ENCODE measurements around the gene MPV17L2. TPM values are rescaled to one million over a fixed set of nuclear protein-coding genes. Genes with fewer than 3 reads are reported as not detected.

Gene MPV17L2
- 9.4 and 15.3 TPM in 2 replicates for total RNA-seq

DNA sequence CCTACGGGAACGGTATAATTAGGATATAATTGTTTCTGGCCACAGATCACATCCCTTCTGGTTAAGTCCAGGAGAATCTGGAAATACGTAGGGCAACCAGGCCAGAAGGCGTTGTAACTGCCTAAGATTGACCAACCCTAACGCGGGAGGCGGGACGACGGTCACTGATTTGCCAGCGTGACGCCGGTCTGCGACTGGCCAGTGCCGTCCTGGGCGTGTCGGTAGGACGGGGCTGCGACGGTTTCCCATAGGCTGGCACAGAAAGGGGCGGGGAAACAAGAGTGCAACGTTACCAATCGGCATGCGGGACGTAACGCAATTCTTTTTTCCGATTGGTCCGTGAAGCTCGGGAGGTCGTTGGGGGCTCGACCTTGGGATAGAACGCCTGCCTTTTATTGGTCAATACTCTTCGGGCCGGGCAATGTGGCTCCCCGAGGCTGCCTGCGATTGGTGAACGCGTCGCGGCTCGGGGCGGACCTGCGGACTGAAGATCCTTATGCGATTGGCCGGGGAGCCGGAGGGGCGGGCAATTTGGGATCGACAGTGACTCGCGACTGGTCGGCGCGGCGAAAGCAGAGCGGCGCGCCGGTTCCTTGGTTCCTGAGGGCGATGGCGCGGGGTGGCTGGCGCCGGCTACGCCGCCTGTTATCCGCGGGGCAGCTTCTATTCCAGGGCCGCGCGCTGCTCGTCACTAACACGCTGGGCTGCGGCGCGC lies at the start of gene MPV17L2:
TSS of gene MPV17L2 (plus strand) at position 546 of the 715 bp plus-strand sequence. CDS start at position 610, 64 bp downstream.

GRCh38 chr19:18152817-18153555 lies 40.0 kb upstream of the MPV17L2 start, which contains the start of gene PIK3R2:
Gene PIK3R2 (plus strand): TSS chr19:18153163. CDS start chr19:18155880, 2,717 bp downstream.

DNA sequence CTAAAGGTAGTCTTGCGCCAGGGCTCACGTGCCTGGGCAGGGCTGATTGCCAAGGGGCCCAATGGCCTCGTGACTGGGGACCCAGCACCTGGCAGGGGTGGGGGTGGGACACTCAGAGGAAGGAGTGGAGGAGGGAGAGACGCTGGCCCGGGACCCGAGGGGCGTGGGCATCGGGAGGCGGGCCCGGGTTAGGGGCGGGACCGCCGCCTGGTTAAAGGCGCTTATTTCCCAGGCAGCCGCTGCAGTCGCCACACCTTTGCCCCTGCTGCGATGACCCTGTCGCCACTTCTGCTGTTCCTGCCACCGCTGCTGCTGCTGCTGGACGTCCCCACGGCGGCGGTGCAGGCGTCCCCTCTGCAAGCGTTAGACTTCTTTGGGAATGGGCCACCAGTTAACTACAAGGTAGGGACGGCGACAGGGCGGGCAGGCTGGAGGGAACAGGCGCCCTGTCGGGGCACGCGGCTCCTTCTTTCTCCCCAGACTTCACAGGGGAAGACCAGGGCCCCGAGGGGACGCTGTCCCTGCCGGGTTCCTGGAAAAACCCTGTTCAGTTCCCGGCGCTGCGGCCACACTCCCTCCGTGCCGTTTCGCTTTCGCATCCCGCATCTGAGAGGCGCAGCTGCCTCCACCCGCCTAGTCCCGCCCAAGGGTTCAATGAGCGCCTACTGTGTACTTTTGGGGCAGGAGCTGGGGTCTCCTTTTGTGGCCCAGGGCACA lies 19.3 kb upstream of the MPV17L2 start, which contains the start of gene IFI30:
TSS of gene IFI30 (plus strand) at position 242 of the 717 bp plus-strand sequence. CDS start at position 271, 29 bp downstream.

GRCh38 chr19:18203863-18204393 lies 10.9 kb downstream of the MPV17L2 start, which contains the start of gene RAB3A:
Gene RAB3A (minus strand): TSS chr19:18204042. CDS start chr19:18202740, 1,302 bp downstream.

DNA sequence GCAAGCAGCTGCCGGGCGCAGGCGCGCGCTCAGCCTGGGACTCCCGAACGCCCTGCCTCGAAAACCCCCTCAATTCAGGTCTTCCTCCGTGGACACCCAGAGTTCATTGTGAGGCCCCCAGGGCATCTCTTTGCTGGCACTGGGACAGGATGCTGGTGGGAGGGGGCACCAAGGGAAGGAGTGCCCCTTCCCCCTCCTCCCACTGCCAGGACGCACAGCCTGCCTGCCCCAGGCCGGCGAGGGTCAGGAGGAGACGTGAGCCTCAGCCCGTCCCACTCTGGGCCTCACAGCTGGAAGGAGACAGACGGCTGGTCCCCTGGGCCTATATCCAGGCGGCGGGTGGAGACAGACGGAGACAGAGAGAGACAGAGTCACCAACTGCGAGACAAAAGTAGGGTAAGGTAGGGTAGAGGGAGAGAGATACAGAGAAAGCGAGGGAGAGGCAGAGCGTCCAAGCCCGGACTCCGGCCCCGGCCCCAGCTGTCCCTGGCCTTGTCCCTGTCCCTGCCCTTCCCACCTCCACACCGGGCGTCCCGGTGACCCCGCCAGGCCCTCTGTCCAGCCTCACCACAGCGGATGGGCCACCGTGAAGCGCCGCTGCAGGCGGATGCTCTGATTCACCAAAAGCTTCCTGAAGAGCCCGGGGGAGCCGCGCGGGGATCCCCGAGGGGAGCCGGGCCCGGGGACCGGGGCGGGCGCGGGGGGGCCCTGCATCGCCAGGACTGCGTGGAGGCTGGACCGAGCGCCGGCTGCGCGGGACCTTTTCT lies 32.9 kb downstream of the MPV17L2 start, which contains the start of gene PDE4C:
TSS of gene PDE4C (minus strand) at position 737 of the 767 bp plus-strand sequence. CDS start at position 714, 23 bp downstream.

Other genes starting within 250 kb of the MPV17L2 start
- gene KCNN1, start 226.1 kb upstream of the MPV17L2 start, total RNA-seq, result not detected in 2 replicates
- gene ARRDC2, start 185.0 kb upstream of the MPV17L2 start, total RNA-seq, result 12.0 and 14.3 TPM in 2 replicates
- 0.15 TPM in 1 of 2 replicates, not detected in the other for gene IL12RB1, start 106.3 kb upstream of the MPV17L2 start, total RNA-seq
- 0.30 and 0.32 TPM in 2 replicates for gene MAST3, start 95.4 kb upstream of the MPV17L2 start, total RNA-seq
- 1.6 and 2.3 TPM in 2 replicates for gene PIK3R2, start 40.1 kb upstream of the MPV17L2 start, total RNA-seq
- 3.3 TPM in 1 of 2 replicates, not detected in the other for gene IFI30, start 19.4 kb upstream of the MPV17L2 start, total RNA-seq
- gene RAB3A, start 10.8 kb downstream of the MPV17L2 start, total RNA-seq, result under 0.01 TPM in 1 of 2 replicates, not detected in the other
- gene PDE4C, start 33.2 kb downstream of the MPV17L2 start, total RNA-seq, result 0.15 TPM in 1 of 2 replicates, not detected in the other
- under 0.01 TPM in 2 replicates for gene IQCN, start 81.2 kb downstream of the MPV17L2 start, total RNA-seq
- gene JUND, start 88.4 kb downstream of the MPV17L2 start, total RNA-seq, result 58.8 and 80.2 TPM in 2 replicates
- 128 and 177 TPM in 2 replicates for gene LSM4, start 129.9 kb downstream of the MPV17L2 start, total RNA-seq
- 13.3 and 19.9 TPM in 2 replicates for gene PGPEP1, start 147.4 kb downstream of the MPV17L2 start, total RNA-seq
- gene GDF15, start 192.9 kb downstream of the MPV17L2 start, total RNA-seq, result 108 and 126 TPM in 2 replicates
- gene LRRC25, start 204.4 kb downstream of the MPV17L2 start, total RNA-seq, result not detected in 2 replicates
- gene SSBP4, start 226.2 kb downstream of the MPV17L2 start, total RNA-seq, result 71.0 and 93.2 TPM in 2 replicates
- 24.6 and 37.7 TPM in 2 replicates for gene ISYNA1, start 244.9 kb downstream of the MPV17L2 start, total RNA-seq